Karpas-422 (cell line): ENCODE results near the gene C20orf144. TPM values are rescaled to one million over a fixed set of nuclear protein-coding genes. Genes with fewer than 3 reads are reported as not detected.
A peak's percentile ranks its signal among the peaks of the same experiment; 100 is the strongest.

Experiments used
- DNase-seq: peaks from one replicate; pipeline ENCODE4 v3.0.0-alpha.2; 2015
- H2AFZ ChIP-seq: fragments of 200-600 bp; sonication (generic); 2 replicates; pipeline ENCODE4 v1.6.1; 2014; ENCODE audit warnings: antibody characterized with exemption, low read length, mixed read lengths
- H3K27ac ChIP-seq: fragments of 200-600 bp; sonication (generic); 2 replicates; pipeline ENCODE4 v1.5.1; 2014; ENCODE audit warnings: mild to moderate bottlenecking, low read length, moderate library complexity
- H3K27me3 ChIP-seq: fragments of 200-600 bp; sonication (generic); 2 replicates; pipeline ENCODE4 v1.6.1; 2014; ENCODE audit warnings: low read length, mixed read lengths
- H3K36me3 ChIP-seq: fragments of 200-600 bp; sonication (generic); 2 replicates; pipeline ENCODE4 v1.6.1; 2014; ENCODE audit warnings: low read length, mixed read lengths; ENCODE audit not compliant: insufficient read depth
- H3K4me1 ChIP-seq: fragments of 200-600 bp; sonication (generic); 2 replicates; pipeline ENCODE4 v1.6.1; 2014; ENCODE audit warnings: mild to moderate bottlenecking, low read length, mixed read lengths
- H3K4me2 ChIP-seq: fragments of 200-600 bp; sonication (generic); 2 replicates; pipeline ENCODE4 v1.6.1; 2014; ENCODE audit warnings: low read length, low read depth, mild to moderate bottlenecking; ENCODE audit not compliant: poor library complexity, severe bottlenecking
- H3K4me3 ChIP-seq: fragments of 200-600 bp; sonication (generic); 2 replicates; pipeline ENCODE4 v1.5.1; 2014; ENCODE audit warnings: mild to moderate bottlenecking, antibody characterized with exemption, low read length, mixed read lengths
- H3K79me2 ChIP-seq: fragments of 200-600 bp; sonication (generic); 2 replicates; pipeline ENCODE4 v1.6.1; 2014; ENCODE audit warnings: mild to moderate bottlenecking, low read length, mixed read lengths
- H3K9ac ChIP-seq: fragments of 200-600 bp; sonication (generic); 2 replicates; pipeline ENCODE4 v1.6.0; 2014; ENCODE audit warnings: low read length
- H3K9me2 ChIP-seq: fragments of 200-600 bp; sonication (generic), shearing (Covaris generic); replicated peaks from 2 replicates; pipeline ENCODE4 v1.6.0; 2014; ENCODE audit warnings: mild to moderate bottlenecking, low read length, moderate library complexity; ENCODE audit not compliant: insufficient read depth
- H3K9me3 ChIP-seq: fragments of 300-700, 200-600 bp; sonication (generic); 2 replicates; pipeline ENCODE4 v1.6.1; 2014; ENCODE audit warnings: low read length, mixed read lengths
- H4K20me1 ChIP-seq: fragments of 200-600 bp; sonication (generic); 2 replicates; pipeline ENCODE4 v1.6.1; 2014; ENCODE audit warnings: mild to moderate bottlenecking, antibody characterized with exemption, low read length, low read depth; ENCODE audit not compliant: insufficient read depth
- total RNA-seq: library from RNA; depleted of rRNA; stranded (reverse); fragments of >200 nt; shearing (Covaris generic); gene quantifications from 2 replicates; pipeline ENCODE4 v1.2.3, GENCODE V29; 2014; ENCODE audit warnings: low replicate concordance

The C20orf144 gene
- total RNA-seq, 1 experiment from 2014 or later: 0.45 TPM

- Histone ChIP-seq H2AFZ (no peak overlapping the region), H3K4me3 (peak overlapping the region; percentile 93), H3K9me2 (no peaks in the 10 kb centered on the region), H3K27ac (peak overlapping the region; percentile 89), H3K27me3 (no peaks in the 10 kb centered on the region), H3K79me2 (peaks cover 18% of the 10 kb centered on the region), H3K9ac (peak overlapping the region; percentile 99), H3K4me2 (peak overlapping the region; percentile 100), H3K4me1 (peaks cover 63% of the 10 kb centered on the region), H4K20me1 (no peaks in the 10 kb centered on the region), H3K9me3 (no peaks in the 10 kb centered on the region), H3K36me3 (no peaks in the 10 kb centered on the region)
- no peak for DNase-seq
Observed at GRCh38 chr20:33664085-33664761, 2.1 kb downstream of the C20orf144 start.

GRCh38 chr20:33664762-33665144 lies 2.6 kb downstream of the C20orf144 start:
- Histone ChIP-seq H3K79me2 (peaks cover 18% of the 10 kb centered on the region), H3K4me1 (peaks cover 68% of the 10 kb centered on the region), H4K20me1 (no peaks in the 10 kb centered on the region), H3K4me3 (peak overlapping the region; percentile 93), H3K9me3 (no peaks in the 10 kb centered on the region), H3K27ac (peak overlapping the region; percentile 89), H3K36me3 (no peaks in the 10 kb centered on the region), H3K9ac (peak overlapping the region; percentile 99), H3K27me3 (no peaks in the 10 kb centered on the region), H2AFZ (no peak overlapping the region), H3K9me2 (no peaks in the 10 kb centered on the region), H3K4me2 (peak overlapping the region; percentile 100)
- peak; percentile 73 for DNase-seq

DNA sequence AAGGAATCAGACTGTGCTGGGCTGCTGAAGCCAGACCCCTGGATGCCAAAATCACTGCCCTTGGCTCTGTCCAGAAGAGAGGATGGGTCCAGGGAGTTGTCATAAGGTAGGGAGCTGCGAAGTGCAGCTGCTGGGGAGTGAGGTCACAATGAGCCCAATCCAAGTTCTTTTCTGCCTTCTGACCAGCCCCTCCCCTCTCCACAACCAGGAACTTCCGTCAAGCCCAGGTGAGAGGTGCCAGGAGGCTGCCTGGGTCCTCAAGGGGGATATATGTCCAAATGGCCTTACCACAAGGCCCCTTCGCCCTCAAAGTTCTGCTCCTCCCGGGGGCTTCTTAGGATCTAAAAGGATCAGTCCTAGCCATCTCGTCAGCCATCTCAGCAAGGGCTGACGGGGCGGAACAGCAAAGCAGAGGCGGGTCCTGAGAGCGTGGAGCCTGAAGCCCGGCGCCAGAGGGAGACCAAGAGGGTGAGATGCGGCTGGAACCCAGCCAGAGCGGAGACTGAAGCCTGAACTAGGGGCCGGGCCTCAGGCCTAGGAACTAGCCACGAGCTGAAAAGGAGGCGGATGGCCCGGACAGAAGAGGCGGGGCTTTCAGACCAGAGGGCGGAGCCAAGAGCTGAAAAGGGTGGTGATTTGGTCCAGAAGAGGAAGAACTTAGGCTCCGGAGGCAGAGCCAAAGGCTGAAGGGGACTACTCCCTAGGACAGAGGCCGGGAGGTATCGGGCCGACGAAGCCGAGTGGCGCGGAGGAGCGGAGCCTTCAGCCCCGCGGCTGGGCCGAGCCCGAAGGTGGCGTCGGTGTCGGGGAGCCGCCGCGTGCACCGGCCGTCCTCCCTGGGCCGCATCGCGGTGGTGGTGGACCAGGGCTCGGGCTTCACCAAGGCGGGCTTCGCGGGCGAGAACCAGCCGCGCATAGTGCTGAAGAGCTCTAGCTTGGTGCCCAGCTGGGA lies 4.4 kb downstream of the C20orf144 start, which contains the start of gene ACTL10:
TSS of gene ACTL10 (plus strand) at position 651 of the 952 bp plus-strand sequence. CDS start 555 bp downstream, outside the sequence.
- H3K27me3 ChIP-seq: no peaks in the 10 kb centered on the region
- peak within 1 kb of the TSS; percentile 64 for H3K4me2 ChIP-seq
- H3K36me3 ChIP-seq: peaks cover 8% of the 10 kb centered on the region; the same call in 1 of the 2 replicates
- no peaks in the 10 kb centered on the region for H3K9me3 ChIP-seq
- H3K27ac ChIP-seq: peak within 1 kb of the TSS; percentile 89
- no peaks in the 10 kb centered on the region for H3K9me2 ChIP-seq
- peaks cover 23% of the 10 kb centered on the region for H3K79me2 ChIP-seq
- H3K4me1 ChIP-seq: peaks cover 86% of the 10 kb centered on the region
- peak within 1 kb of the TSS; percentile 67 for H3K4me3 ChIP-seq
- peak; percentile 98 for DNase-seq
- H4K20me1 ChIP-seq: no peaks in the 10 kb centered on the region
- H3K9ac ChIP-seq: peak within 1 kb of the TSS; percentile 80
- H2AFZ ChIP-seq: no peak within 1 kb of the TSS

DNA sequence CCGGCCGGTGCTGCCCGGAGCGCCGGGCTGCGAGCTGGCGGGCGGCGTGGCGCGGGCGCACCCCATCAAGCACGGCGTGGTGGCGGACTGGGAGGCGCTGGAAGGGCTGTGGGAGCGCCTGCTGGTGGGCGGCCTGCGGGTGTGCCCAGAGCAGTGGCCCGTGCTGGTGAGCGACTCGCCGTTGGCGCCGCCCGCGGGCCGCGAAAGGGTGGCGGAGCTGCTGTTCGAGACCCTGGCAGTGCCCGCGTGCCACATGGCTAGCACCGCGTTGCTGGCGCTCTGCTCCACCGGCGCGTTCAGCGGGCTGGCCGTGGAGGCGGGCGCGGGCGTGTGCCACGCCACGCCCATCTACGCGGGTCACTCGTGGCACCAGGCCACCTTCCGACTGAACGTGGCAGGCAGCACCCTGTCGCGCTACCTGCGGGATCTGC lies 5.1 kb downstream of the C20orf144 start:
- H3K9ac ChIP-seq: peak overlapping the region; percentile 80
- peak overlapping the region; percentile 67 for H3K4me3 ChIP-seq
- H2AFZ ChIP-seq: no peak overlapping the region

GRCh38 chr20:33667676-33668465 lies 5.7 kb downstream of the C20orf144 start:
- Histone ChIP-seq H3K27ac (peak overlapping the region; percentile 89), H3K4me3 (peak overlapping the region; percentile 67)

More for the DNA sequence above, 5.1 kb downstream of the C20orf144 start:
- Histone ChIP-seq H3K9me3 (no peaks in the 10 kb centered on the region), H3K36me3 (peaks cover 15% of the 10 kb centered on the region; the same call in 1 of the 2 replicates), H3K27me3 (no peaks in the 10 kb centered on the region), H3K27ac (peak overlapping the region; percentile 89), H4K20me1 (no peaks in the 10 kb centered on the region), H3K4me1 (peaks cover 93% of the 10 kb centered on the region), H3K9me2 (no peaks in the 10 kb centered on the region), H3K4me2 (peak overlapping the region; percentile 64), H3K79me2 (peaks cover 25% of the 10 kb centered on the region)
- DNase-seq: peak; percentile 75

GRCh38 chr20:33668466-33669155 lies 6.5 kb downstream of the C20orf144 start:
- Histone ChIP-seq H3K27ac (peak overlapping the region; percentile 89), H3K4me3 (peak overlapping the region; percentile 67; the same call in 1 of the 2 replicates)

More at GRCh38 chr20:33667676-33668465, 5.7 kb downstream of the C20orf144 start:
- H2AFZ ChIP-seq: no peak overlapping the region
- H3K79me2 ChIP-seq: peaks cover 27% of the 10 kb centered on the region
- no peaks in the 10 kb centered on the region for H3K9me2 ChIP-seq
- H4K20me1 ChIP-seq: no peaks in the 10 kb centered on the region
- DNase-seq: peak; percentile 84
- H3K9ac ChIP-seq: peak overlapping the region; percentile 80
- peaks cover 16% of the 10 kb centered on the region; the same call in 1 of the 2 replicates for H3K36me3 ChIP-seq
- no peaks in the 10 kb centered on the region for H3K27me3 ChIP-seq
- peak overlapping the region; percentile 64 for H3K4me2 ChIP-seq
- peaks cover 95% of the 10 kb centered on the region for H3K4me1 ChIP-seq
- H3K9me3 ChIP-seq: no peaks in the 10 kb centered on the region

GRCh38 chr20:33669224-33669623 lies 7.1 kb downstream of the C20orf144 start:
- Histone ChIP-seq H3K79me2 (peaks cover 30% of the 10 kb centered on the region), H3K4me3 (peak overlapping the region; percentile 67; the same call in 1 of the 2 replicates), H3K27ac (peak overlapping the region; percentile 89), H3K4me1 (peaks cover 91% of the 10 kb centered on the region), H2AFZ (no peak overlapping the region), H4K20me1 (no peaks in the 10 kb centered on the region), H3K9ac (peak overlapping the region; percentile 89), H3K9me3 (no peaks in the 10 kb centered on the region), H3K36me3 (peaks cover 16% of the 10 kb centered on the region; the same call in 1 of the 2 replicates), H3K27me3 (no peaks in the 10 kb centered on the region), H3K4me2 (peak overlapping the region; percentile 64), H3K9me2 (no peaks in the 10 kb centered on the region)
- peak; percentile 71 for DNase-seq

More at GRCh38 chr20:33668466-33669155, 6.5 kb downstream of the C20orf144 start:
- Histone ChIP-seq H2AFZ (no peak overlapping the region), H3K9me3 (no peaks in the 10 kb centered on the region), H3K9me2 (no peaks in the 10 kb centered on the region), H3K36me3 (peaks cover 16% of the 10 kb centered on the region; the same call in 1 of the 2 replicates), H3K9ac (peak overlapping the region; percentile 89), H3K4me1 (peaks cover 97% of the 10 kb centered on the region), H3K79me2 (peaks cover 30% of the 10 kb centered on the region), H3K27me3 (no peaks in the 10 kb centered on the region), H4K20me1 (no peaks in the 10 kb centered on the region), H3K4me2 (peak overlapping the region; percentile 64)
- DNase-seq: no peak
